K562 (cell line): ENCODE results near the gene PPT2. TPM values are rescaled to one million over a fixed set of nuclear protein-coding genes. Genes with fewer than 3 reads are reported as not detected.

Experiments used
- ATAC-seq: fragments of 200-7000 bp; cut with Tn5 transposase; 3 replicates; pipeline ENCODE4 v1.9.1; 2020; ENCODE audit warnings: moderate library complexity
- BruUV-seq: library from RNA; stranded (reverse); fragments of 400-500 nt; replicated peaks from 2 replicates; lab custom pipeline; 2021; lab: Mats Ljungman, UMichigan
- CTCF ChIA-PET: fragments of 300-600 bp; formaldehyde crosslinking; extraction: SDS; loops from one replicate; lab custom pipeline; 2021; ENCODE audit warnings: low intra/inter-chr PET ratio; lab: Yijun Ruan, JAX
- POLR2A ChIA-PET: fragments of 300-600, 350-650 bp; sonication (Branson Sonifier 250); formaldehyde crosslinking; extraction: SDS; loops from one replicate; lab custom pipeline; 2021; ENCODE audit warnings: antibody characterized with exemption, inconsistent platforms; lab: Yijun Ruan, JAX
- DNase-seq, 4 experiments: peaks; one replicate each; pipeline versions ENCODE4 v3.0.0 to v3.0.0-alpha.2; 2011 to 2018; ENCODE audit warnings: low spot score in 3 of 4, mixed read lengths in 3 of 4; ENCODE audit errors: extremely low read depth in 1 of 4
- FAIRE-seq: peaks from 2 replicates; lab custom pipeline; 2011; peaks lifted over from hg19 to GRCh38; lab: Jason Lieb, UNC
- H2AFZ ChIP-seq: 2 replicates; pipeline ENCODE4 v1.6.0; 2011; ENCODE audit warnings: low read depth, low read length, control low read depth, inconsistent platforms
- H3K27ac ChIP-seq: fragments of 200-600 bp; 3 replicates; pipeline ENCODE4 v1.8.0; 2011; ENCODE audit warnings: low read depth, mild to moderate bottlenecking, control low read depth, inconsistent platforms, low read length, moderate library complexity, mixed read lengths; ENCODE audit errors: extremely low read depth
- H3K27me3 ChIP-seq, 2 experiments: fragments of 300-600 bp in 1 of 2; 2 replicates in 1 of 2; 3 replicates in 1 of 2; pipeline versions ENCODE4 v1.6.0 to v1.8.0; 2011; ENCODE audit warnings: inconsistent platforms in 2 of 2, low read length in 2 of 2, mild to moderate bottlenecking in 1 of 2, mixed read lengths in 1 of 2, moderate library complexity in 1 of 2; ENCODE audit not compliant: control insufficient read depth in 2 of 2, insufficient read depth in 2 of 2
- H3K36me3 ChIP-seq: fragments of 300-600 bp; 3 replicates; pipeline ENCODE4 v1.8.0; 2011; ENCODE audit warnings: mild to moderate bottlenecking, low read length, inconsistent platforms; ENCODE audit not compliant: control insufficient read depth, insufficient read depth
- H3K4me1 ChIP-seq, 2 experiments: fragments of 200-600 bp in 1 of 2; replicated peaks in 1 of 2; 2 replicates in 1 of 2; 3 replicates in 1 of 2; pipeline versions ENCODE4 v1.5.1 to v1.8.0; 2011; ENCODE audit warnings: inconsistent platforms in 2 of 2, low read length in 2 of 2, mild to moderate bottlenecking in 1 of 2, mixed read lengths in 1 of 2, moderate library complexity in 1 of 2; ENCODE audit not compliant: control insufficient read depth in 2 of 2, insufficient read depth in 2 of 2
- H3K4me2 ChIP-seq: 2 replicates; pipeline ENCODE4 v1.6.1; 2011; ENCODE audit warnings: low read length, control low read depth, inconsistent platforms, mixed read lengths; ENCODE audit not compliant: insufficient read depth
- H3K4me3 ChIP-seq: fragments of 200-600 bp; sonication (generic), shearing (Covaris generic); 2 replicates; pipeline ENCODE4 v1.5.1; 2016; ENCODE audit warnings: control low read depth, inconsistent platforms
- H3K79me2 ChIP-seq: fragments of 200-600 bp; 3 replicates; pipeline ENCODE4 v1.8.0; 2011; ENCODE audit warnings: low read length, inconsistent platforms; ENCODE audit not compliant: control insufficient read depth, insufficient read depth
- H3K9ac ChIP-seq, 2 experiments: 2 replicates each; pipeline versions ENCODE4 v1.6.0 to v1.6.1; 2011; ENCODE audit warnings: low read depth in 2 of 2, low read length in 2 of 2, control low read depth in 1 of 2, inconsistent platforms in 1 of 2, mild to moderate bottlenecking in 1 of 2, mixed read lengths in 1 of 2; ENCODE audit not compliant: insufficient read depth in 1 of 2
- H3K9me1 ChIP-seq: one replicate; pipeline ENCODE4 v1.6.0; 2011; ENCODE audit warnings: inconsistent platforms, mild to moderate bottlenecking, low read length, moderate library complexity; ENCODE audit not compliant: control insufficient read depth, insufficient read depth
- H3K9me3 ChIP-seq: replicated peaks from 2 replicates; pipeline ENCODE4 v1.5.1; 2011; ENCODE audit warnings: low read depth, low read length, inconsistent platforms; ENCODE audit not compliant: control insufficient read depth, insufficient read depth
- H4K20me1 ChIP-seq: replicated peaks from 2 replicates; pipeline ENCODE4 v1.6.1; 2011; ENCODE audit warnings: low read length, inconsistent platforms, mixed read lengths; ENCODE audit not compliant: control insufficient read depth, insufficient read depth
- OTX1 ChIP-seq: fragments of 450-650 bp; formaldehyde crosslinking; IDR thresholded peaks from 2 replicates; pipeline ENCODE4 v1.4.0; 2022; ENCODE audit warnings: mild to moderate bottlenecking
- RFX5 ChIP-seq: IDR thresholded peaks from 2 replicates; pipeline ENCODE4 v1.6.1; 2011; ENCODE audit warnings: low read depth, mild to moderate bottlenecking, improper control_type of control experiment, low read length
- TGIF2 ChIP-seq: sonication (generic); formaldehyde crosslinking; IDR thresholded peaks from 2 replicates; pipeline ENCODE4 v1.8.1; 2022; ENCODE audit warnings: mild to moderate bottlenecking, missing genetic modification reagents, moderate library complexity
- ZNF263 ChIP-seq: sonication (generic); formaldehyde crosslinking; IDR thresholded peaks from 2 replicates; pipeline ENCODE4 v1.8.0; 2022; ENCODE audit warnings: mild to moderate bottlenecking, missing genetic modification reagents, borderline replicate concordance
- WGBS: fragments of 100-300 bp; shearing (Covaris generic); methylation state at CpG from one replicate; pipeline ENCODE4 v1.1.6; 2016; ENCODE audit warnings: low coverage, mixed read lengths; ENCODE audit not compliant: insufficient coverage; ENCODE audit errors: missing lambda C conversion rate; 5-methylcytosine and 5-hydroxymethylcytosine counted together
- in situ Hi-C: fragments of 300-500 bp; cut with MboI; formaldehyde crosslinking; loops from 4 replicates; pipeline ENCODE4 v1.15.0; 2018; ENCODE audit warnings: inconsistent platforms, mixed read lengths
- intact Hi-C: fragments of 100-400 bp; cut with micrococcal nuclease; formaldehyde crosslinking; loops from 2 replicates; pipeline ENCODE4 v1.14.2; 2022
- polyA plus RNA-seq, 8 experiments: library from polyadenylated mRNA; depleted of rRNA in 4 of 8; stranded (reverse) in 5 of 8; unstranded in 3 of 8; fragments of >200 nt; fragmentation: Nextera tagmentation in 2 of 8; fragmentation: Illumina TruSeq in 1 of 8; extraction: Ambion mirVana in 2 of 8; extraction: Trizol in 1 of 8; gene quantifications; 2 replicates each; pipeline versions ENCODE4 v1.2.1 to v1.2.3, GENCODE V29; 2011 to 2014; ENCODE audit warnings: inconsistent platforms in 1 of 8, missing spikeins in 1 of 8
- total RNA-seq, 7 experiments: library from RNA; depleted of rRNA in 6 of 7; stranded (reverse); fragments of >200 nt in 6 of 7; fragmentation: Illumina TruSeq in 2 of 7; extraction: Trizol in 2 of 7; gene quantifications; 2 replicates each; pipeline versions ENCODE4 v1.2.1 to v1.2.3, GENCODE V29; 2011 to 2021; ENCODE audit warnings: low replicate concordance in 1 of 7
- TF ChIP-seq, protein P1 (sequence below): fragments of 250-450 bp; sonication (Bioruptor Pico); IDR thresholded peaks from 2 replicates; pipeline ENCODE4 v1.4.0; 2020; ENCODE audit warnings: borderline replicate concordance
- TF ChIP-seq, protein P2 (sequence below): fragments of 250-450 bp; sonication (Bioruptor Pico); IDR thresholded peaks from 2 replicates; pipeline ENCODE4 v1.9.0; 2021; ENCODE audit warnings: mild to moderate bottlenecking, inconsistent platforms
- TF ChIP-seq, protein P3 (sequence below), 2 experiments: fragments of 450-650 bp; formaldehyde crosslinking in 1 of 2; IDR thresholded peaks; 2 replicates each; pipeline versions ENCODE4 v1.4.0 to v1.6.1; 2014 to 2020; ENCODE audit warnings: mild to moderate bottlenecking in 2 of 2, borderline replicate concordance in 1 of 2, low read depth in 1 of 2

PPT2 gene
- total and polyA plus RNA-seq, 9 of the 15 experiments (the other 6 are each of a cell fraction or from before 2014, with no cell fraction given): 27.4 to 98.8 (median 69.9) TPM

DNA sequence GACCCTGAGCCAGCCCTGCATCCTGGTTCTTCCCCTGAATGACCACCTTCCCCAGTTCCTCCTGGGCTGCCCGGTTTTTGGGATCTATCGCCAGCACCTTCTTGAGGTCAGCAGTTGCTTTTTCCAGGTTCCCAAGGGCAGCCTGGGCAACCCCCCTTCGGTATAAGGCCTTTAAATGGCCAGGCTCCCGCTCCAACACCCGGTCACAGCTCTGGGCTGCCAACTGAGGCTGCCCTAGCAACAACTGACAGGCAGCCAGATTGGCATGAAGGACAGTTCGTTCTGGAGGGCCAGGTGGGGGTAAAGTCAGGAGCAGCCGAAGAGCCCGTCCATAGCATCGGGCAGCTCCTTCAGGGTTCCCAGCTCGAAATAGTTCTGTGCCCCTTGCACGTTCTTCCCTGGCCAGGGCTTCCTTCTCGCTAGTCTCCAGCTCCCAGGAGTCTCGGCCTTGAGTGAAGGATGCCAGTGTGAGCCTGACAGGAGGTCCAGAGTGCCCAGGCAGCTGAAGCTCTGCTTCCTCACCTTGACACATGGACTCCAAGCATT is 25.1 kb upstream of the PPT2 start:
- Histone ChIP-seq H4K20me1 (no peaks in the 10 kb centered on the region), H3K27me3 (no peaks in the 10 kb centered on the region), H3K36me3 (peaks cover 31% of the 10 kb centered on the region; the same call in 2 of the 3 replicates), H3K9ac (peak overlapping the region; percentile 69 to 90), H3K4me1 (peaks cover 35 to 36% of the 10 kb centered on the region in 2 experiments), H3K4me2 (peak overlapping the region; percentile 90), H3K4me3 (peak overlapping the region; percentile 91), H3K79me2 (peaks cover 39% of the 10 kb centered on the region), H3K9me3 (no peaks in the 10 kb centered on the region), H3K9me1 (no peaks in the 10 kb centered on the region), H2AFZ (peak overlapping the region; percentile 27), H3K27ac (peak overlapping the region; percentile 83)
- DNase-seq (no peak), ATAC-seq (no peak), FAIRE-seq (no peak)
- ChIA-PET CTCF (interaction anchor here (0.8 to 1.1 kb wide), 2 partner anchors 10 to 25 kb away, joined by 3 to 4 read pairs; partner anchors contain the start of gene PPT2), POLR2A (interaction anchor here (0.6 to 3.9 kb wide), 17 partner anchors 8 to 1815 kb away, joined by 3 to 23 read pairs (median 6); partner anchors contain the start of genes EGFL8, RNF5 and TNXB)
- intact Hi-C loops: loop anchor here (2.0 kb wide), 1 partner anchor 390 kb away; no protein-coding TSS in a partner anchor
- 8% methylated on average over 13 of the region's 13 CpGs for WGBS
- BruUV-seq: no TSS peak
- in situ Hi-C loops: no loop called here
- TF ChIP-seq ZNF263 (CRISPR knock-in tag): 0 out of 2 replicates have a peak, but pooled peaks have one; percentile 21
- TF ChIP-seq, protein P1, sequence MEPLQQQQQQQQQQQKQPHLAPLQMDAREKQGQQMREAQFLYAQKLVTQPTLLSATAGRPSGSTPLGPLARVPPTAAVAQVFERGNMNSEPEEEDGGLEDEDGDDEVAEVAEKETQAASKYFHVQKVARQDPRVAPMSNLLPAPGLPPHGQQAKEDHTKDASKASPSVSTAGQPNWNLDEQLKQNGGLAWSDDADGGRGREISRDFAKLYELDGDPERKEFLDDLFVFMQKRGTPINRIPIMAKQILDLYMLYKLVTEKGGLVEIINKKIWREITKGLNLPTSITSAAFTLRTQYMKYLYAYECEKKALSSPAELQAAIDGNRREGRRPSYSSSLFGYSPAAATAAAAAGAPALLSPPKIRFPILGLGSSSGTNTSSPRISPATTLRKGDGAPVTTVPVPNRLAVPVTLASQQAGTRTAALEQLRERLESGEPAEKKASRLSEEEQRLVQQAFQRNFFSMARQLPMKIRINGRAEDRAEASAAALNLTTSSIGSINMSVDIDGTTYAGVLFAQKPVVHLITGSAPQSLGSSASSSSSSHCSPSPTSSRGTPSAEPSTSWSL: no peak
- TF ChIP-seq OTX1 (CRISPR knock-in tag): no peak
- TF ChIP-seq, protein P2, sequence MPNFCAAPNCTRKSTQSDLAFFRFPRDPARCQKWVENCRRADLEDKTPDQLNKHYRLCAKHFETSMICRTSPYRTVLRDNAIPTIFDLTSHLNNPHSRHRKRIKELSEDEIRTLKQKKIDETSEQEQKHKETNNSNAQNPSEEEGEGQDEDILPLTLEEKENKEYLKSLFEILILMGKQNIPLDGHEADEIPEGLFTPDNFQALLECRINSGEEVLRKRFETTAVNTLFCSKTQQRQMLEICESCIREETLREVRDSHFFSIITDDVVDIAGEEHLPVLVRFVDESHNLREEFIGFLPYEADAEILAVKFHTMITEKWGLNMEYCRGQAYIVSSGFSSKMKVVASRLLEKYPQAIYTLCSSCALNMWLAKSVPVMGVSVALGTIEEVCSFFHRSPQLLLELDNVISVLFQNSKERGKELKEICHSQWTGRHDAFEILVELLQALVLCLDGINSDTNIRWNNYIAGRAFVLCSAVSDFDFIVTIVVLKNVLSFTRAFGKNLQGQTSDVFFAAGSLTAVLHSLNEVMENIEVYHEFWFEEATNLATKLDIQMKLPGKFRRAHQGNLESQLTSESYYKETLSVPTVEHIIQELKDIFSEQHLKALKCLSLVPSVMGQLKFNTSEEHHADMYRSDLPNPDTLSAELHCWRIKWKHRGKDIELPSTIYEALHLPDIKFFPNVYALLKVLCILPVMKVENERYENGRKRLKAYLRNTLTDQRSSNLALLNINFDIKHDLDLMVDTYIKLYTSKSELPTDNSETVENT: peak; percentile 32; the same call in 1 of the 2 replicates
- TF ChIP-seq, protein P3, sequence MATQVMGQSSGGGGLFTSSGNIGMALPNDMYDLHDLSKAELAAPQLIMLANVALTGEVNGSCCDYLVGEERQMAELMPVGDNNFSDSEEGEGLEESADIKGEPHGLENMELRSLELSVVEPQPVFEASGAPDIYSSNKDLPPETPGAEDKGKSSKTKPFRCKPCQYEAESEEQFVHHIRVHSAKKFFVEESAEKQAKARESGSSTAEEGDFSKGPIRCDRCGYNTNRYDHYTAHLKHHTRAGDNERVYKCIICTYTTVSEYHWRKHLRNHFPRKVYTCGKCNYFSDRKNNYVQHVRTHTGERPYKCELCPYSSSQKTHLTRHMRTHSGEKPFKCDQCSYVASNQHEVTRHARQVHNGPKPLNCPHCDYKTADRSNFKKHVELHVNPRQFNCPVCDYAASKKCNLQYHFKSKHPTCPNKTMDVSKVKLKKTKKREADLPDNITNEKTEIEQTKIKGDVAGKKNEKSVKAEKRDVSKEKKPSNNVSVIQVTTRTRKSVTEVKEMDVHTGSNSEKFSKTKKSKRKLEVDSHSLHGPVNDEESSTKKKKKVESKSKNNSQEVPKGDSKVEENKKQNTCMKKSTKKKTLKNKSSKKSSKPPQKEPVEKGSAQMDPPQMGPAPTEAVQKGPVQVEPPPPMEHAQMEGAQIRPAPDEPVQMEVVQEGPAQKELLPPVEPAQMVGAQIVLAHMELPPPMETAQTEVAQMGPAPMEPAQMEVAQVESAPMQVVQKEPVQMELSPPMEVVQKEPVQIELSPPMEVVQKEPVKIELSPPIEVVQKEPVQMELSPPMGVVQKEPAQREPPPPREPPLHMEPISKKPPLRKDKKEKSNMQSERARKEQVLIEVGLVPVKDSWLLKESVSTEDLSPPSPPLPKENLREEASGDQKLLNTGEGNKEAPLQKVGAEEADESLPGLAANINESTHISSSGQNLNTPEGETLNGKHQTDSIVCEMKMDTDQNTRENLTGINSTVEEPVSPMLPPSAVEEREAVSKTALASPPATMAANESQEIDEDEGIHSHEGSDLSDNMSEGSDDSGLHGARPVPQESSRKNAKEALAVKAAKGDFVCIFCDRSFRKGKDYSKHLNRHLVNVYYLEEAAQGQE (IDR thresholded peaks at IDR 0.05; ENCODE audit: borderline replicate concordance): no peak
- TF ChIP-seq, protein P3 (CRISPR knock-in tag; IDR thresholded peaks at IDR 0.05; ENCODE audit: low read depth): 0 out of 2 replicates have a peak, but pooled peaks have one; percentile 49
- no peak for TF ChIP-seq TGIF2 (CRISPR knock-in tag)
- TF ChIP-seq RFX5: peak; percentile 27; the same call in 1 of the 2 replicates
